Measurements from ENCODE around the gene BAK1.

DNA sequence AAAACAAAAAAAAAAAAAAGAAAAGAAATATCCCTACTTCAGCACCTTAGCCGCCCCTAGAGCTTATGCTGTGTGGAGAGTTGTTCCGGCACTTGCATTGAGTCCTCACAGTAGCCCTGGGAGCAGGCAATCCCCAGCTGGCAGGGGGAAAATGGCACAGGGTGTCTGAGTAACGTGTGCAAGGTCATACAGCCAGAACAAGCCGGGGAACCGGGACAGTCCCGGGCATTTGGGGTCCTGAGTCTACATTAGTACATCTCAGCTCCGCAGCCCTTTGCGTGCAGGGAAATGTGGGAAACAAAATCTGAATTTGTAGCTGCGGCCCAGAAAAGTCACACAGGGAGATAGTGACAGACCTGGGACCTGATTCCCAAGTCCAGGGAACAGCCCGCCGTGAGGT lies 3.4 kb downstream of the BAK1 start:
- TF ChIP-seq, protein P1, sequence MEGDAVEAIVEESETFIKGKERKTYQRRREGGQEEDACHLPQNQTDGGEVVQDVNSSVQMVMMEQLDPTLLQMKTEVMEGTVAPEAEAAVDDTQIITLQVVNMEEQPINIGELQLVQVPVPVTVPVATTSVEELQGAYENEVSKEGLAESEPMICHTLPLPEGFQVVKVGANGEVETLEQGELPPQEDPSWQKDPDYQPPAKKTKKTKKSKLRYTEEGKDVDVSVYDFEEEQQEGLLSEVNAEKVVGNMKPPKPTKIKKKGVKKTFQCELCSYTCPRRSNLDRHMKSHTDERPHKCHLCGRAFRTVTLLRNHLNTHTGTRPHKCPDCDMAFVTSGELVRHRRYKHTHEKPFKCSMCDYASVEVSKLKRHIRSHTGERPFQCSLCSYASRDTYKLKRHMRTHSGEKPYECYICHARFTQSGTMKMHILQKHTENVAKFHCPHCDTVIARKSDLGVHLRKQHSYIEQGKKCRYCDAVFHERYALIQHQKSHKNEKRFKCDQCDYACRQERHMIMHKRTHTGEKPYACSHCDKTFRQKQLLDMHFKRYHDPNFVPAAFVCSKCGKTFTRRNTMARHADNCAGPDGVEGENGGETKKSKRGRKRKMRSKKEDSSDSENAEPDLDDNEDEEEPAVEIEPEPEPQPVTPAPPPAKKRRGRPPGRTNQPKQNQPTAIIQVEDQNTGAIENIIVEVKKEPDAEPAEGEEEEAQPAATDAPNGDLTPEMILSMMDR (IDR thresholded peaks at IDR 0.05): no peak
- TF ChIP-seq POLR2AphosphoS5 (IDR thresholded peaks at IDR 0.05; ENCODE audit: insufficient read depth in 1 of 2, low read depth in 1 of 2): no peak
